Keratinocyte (primary cell): ENCODE data around the gene EDC4. TPM values are rescaled to one million over a fixed set of nuclear protein-coding genes. Genes with fewer than 3 reads are reported as not detected.

Experiments used
- DNase-seq: peaks from one replicate; pipeline ENCODE4 v3.0.0-alpha.2; 2011; ENCODE audit warnings: low read depth, missing footprints, low spot score
- FAIRE-seq: peaks from 2 replicates; lab custom pipeline; 2011; peaks lifted over from hg19 to GRCh38; lab: Jason Lieb, UNC
- H2AFZ ChIP-seq: 2 replicates; pipeline ENCODE4 v1.6.0; 2012; ENCODE audit warnings: low read length, control low read depth, inconsistent platforms; ENCODE audit not compliant: control insufficient read depth
- H3K27ac ChIP-seq: 2 replicates; pipeline ENCODE4 v1.5.1; 2011; ENCODE audit warnings: low read length; ENCODE audit not compliant: control insufficient read depth, insufficient read depth
- H3K27me3 ChIP-seq: 3 replicates; pipeline ENCODE4 v1.6.0; 2011; ENCODE audit warnings: low read length; ENCODE audit not compliant: control insufficient read depth, insufficient read depth; ENCODE audit errors: extremely low read depth
- H3K36me3 ChIP-seq, 2 experiments: 2 replicates in 1 of 2; 3 replicates in 1 of 2; pipeline ENCODE4 v1.5.1; 2011; ENCODE audit warnings: low read length in 2 of 2, mild to moderate bottlenecking in 1 of 2; ENCODE audit not compliant: control insufficient read depth in 2 of 2, insufficient read depth in 2 of 2; ENCODE audit errors: extremely low read depth in 1 of 2
- H3K4me1 ChIP-seq: 3 replicates; pipeline ENCODE4 v1.5.1; 2011; ENCODE audit warnings: low read length; ENCODE audit not compliant: control insufficient read depth, insufficient read depth; ENCODE audit errors: extremely low read depth
- H3K4me2 ChIP-seq: 3 replicates; pipeline ENCODE4 v1.6.0; 2011; ENCODE audit warnings: low read depth, low read length; ENCODE audit not compliant: control insufficient read depth, insufficient read depth; ENCODE audit errors: extremely low read depth
- H3K4me3 ChIP-seq, 3 experiments: fragments of 200-600 bp in 1 of 3; sonication (generic) in 1 of 3; 2 replicates in 2 of 3; 3 replicates in 1 of 3; pipeline ENCODE4 v1.5.1; 2011 to 2016; ENCODE audit warnings: low read length in 3 of 3, mild to moderate bottlenecking in 3 of 3, control low read depth in 2 of 3, inconsistent platforms in 1 of 3, low read depth in 1 of 3, mixed read lengths in 1 of 3, mixed run types in 1 of 3, moderate library complexity in 1 of 3; ENCODE audit not compliant: control insufficient read depth in 2 of 3, insufficient read depth in 2 of 3; ENCODE audit errors: extremely low read depth in 1 of 3
- H3K79me2 ChIP-seq: 2 replicates; pipeline ENCODE4 v1.6.0; 2012; ENCODE audit warnings: low read length; ENCODE audit not compliant: control insufficient read depth, insufficient read depth
- H3K9ac ChIP-seq: 3 replicates; pipeline ENCODE4 v1.6.0; 2011; ENCODE audit warnings: low read length; ENCODE audit not compliant: control insufficient read depth, insufficient read depth; ENCODE audit errors: extremely low read depth
- H3K9me1 ChIP-seq: 3 replicates; pipeline ENCODE4 v1.6.0; 2011; ENCODE audit warnings: low read length; ENCODE audit not compliant: control insufficient read depth, insufficient read depth; ENCODE audit errors: extremely low read depth
- H3K9me3 ChIP-seq: 2 replicates; pipeline ENCODE4 v1.5.1; 2012; ENCODE audit warnings: low read depth, low read length; ENCODE audit not compliant: control insufficient read depth
- H4K20me1 ChIP-seq: 3 replicates; pipeline ENCODE4 v1.6.0; 2011; ENCODE audit warnings: low read length; ENCODE audit not compliant: control insufficient read depth, insufficient read depth; ENCODE audit errors: extremely low read depth
- EZH2 ChIP-seq: IDR thresholded peaks from one replicate; pipeline ENCODE4 v1.6.1; 2012; ENCODE audit warnings: inconsistent platforms, mild to moderate bottlenecking, low read length, moderate library complexity
- dilution Hi-C: fragments of 300-500 bp; cut with MboI; formaldehyde crosslinking; loops from one replicate; pipeline ENCODE4 v1.7.0; 2020; ENCODE audit warnings: low sequenced_read_pairs; ENCODE audit not compliant: extremely low pct_ligation_motif_present
- polyA plus RNA-seq, 5 experiments: library from polyadenylated mRNA; depleted of rRNA in 3 of 5; stranded (reverse) in 3 of 5; stranded (forward) in 1 of 5; unstranded in 1 of 5; fragments of >200 nt; gene quantifications; 1 replicate in 1 of 5; 2 replicates in 3 of 5; 3 replicates in 1 of 5; pipeline versions ENCODE4 v1.2.1 to v1.2.3, GENCODE V29; 2011 to 2012; ENCODE audit warnings: missing spikeins in 2 of 5, low read depth in 1 of 5, low replicate concordance in 1 of 5
- TF ChIP-seq, protein P1 (sequence below), 3 experiments: IDR thresholded peaks in 1 of 3; conservative IDR thresholded peaks in 1 of 3; optimal IDR thresholded peaks in 1 of 3; 2 replicates in 2 of 3; 3 replicates in 1 of 3; pipeline versions ENCODE3 to v1.5.1; 2011; ENCODE audit warnings: low read length in 3 of 3, mild to moderate bottlenecking in 3 of 3, moderate library complexity in 2 of 3, control low read depth in 1 of 3, inconsistent platforms in 1 of 3; ENCODE audit not compliant: insufficient read depth in 2 of 3; ENCODE audit errors: extremely low read depth in 1 of 3

Gene EDC4
- polyA plus RNA-seq, 1 donor (not counting 4 experiments of a cell fraction or from before 2014, with no cell fraction given) = 16.7 TPM

DNA sequence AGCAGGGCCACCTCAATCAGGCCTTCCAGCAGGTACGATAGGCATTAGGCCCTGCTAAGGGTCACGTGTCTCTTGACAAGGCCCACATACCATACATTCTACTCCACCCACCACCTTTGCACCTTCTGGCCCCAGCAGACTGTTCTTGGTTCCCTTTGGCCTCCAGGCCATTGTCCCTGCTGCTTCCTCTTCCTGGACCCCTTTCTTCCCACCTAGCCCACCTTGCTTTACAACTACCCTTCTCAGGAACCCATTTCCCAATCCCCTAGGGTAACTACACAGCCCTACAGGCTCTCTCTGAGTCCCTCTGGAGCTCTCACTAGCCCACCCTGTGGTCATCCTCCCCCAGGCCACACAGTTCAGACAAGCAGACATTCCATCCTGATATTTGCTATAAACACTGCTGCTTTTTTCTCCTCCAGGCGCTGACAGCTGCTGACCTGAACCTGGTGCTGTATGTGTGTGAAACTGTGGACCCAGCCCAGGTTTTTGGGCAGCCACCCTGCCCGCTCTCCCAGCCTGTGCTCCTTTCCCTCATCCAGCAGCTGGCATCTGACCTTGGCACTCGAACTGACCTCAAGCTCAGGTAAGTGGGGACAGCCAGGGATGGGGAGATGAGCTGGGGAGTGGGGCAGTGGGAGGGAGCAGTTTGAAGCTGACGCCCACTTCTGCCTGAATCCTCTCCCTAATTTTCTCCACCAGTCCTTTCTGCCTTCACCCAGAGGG is 10.5 kb downstream of the EDC4 start:
- dilution Hi-C loops = no loop called here
- no peak for DNase-seq
- Histone ChIP-seq H3K4me2 (no peak overlapping the region), H3K9ac (no peak overlapping the region), H3K9me3 (no peaks in the 10 kb centered on the region), H3K9me1 (no peaks in the 10 kb centered on the region), H3K27ac (no peak overlapping the region), H3K4me3 (no peak overlapping the region), H3K4me1 (peaks cover 4% of the 10 kb centered on the region), H2AFZ (no peak overlapping the region), H3K79me2 (no peaks in the 10 kb centered on the region), H4K20me1 (peaks cover 15% of the 10 kb centered on the region), H3K36me3 (peaks cover 38 to 44% of the 10 kb centered on the region in 2 experiments), H3K27me3 (no peaks in the 10 kb centered on the region)
- FAIRE-seq = no peak
- TF ChIP-seq, protein P1, sequence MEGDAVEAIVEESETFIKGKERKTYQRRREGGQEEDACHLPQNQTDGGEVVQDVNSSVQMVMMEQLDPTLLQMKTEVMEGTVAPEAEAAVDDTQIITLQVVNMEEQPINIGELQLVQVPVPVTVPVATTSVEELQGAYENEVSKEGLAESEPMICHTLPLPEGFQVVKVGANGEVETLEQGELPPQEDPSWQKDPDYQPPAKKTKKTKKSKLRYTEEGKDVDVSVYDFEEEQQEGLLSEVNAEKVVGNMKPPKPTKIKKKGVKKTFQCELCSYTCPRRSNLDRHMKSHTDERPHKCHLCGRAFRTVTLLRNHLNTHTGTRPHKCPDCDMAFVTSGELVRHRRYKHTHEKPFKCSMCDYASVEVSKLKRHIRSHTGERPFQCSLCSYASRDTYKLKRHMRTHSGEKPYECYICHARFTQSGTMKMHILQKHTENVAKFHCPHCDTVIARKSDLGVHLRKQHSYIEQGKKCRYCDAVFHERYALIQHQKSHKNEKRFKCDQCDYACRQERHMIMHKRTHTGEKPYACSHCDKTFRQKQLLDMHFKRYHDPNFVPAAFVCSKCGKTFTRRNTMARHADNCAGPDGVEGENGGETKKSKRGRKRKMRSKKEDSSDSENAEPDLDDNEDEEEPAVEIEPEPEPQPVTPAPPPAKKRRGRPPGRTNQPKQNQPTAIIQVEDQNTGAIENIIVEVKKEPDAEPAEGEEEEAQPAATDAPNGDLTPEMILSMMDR (optimal IDR thresholded peaks at IDR 0.05 in 1 of 3, IDR thresholded peaks at IDR 0.05 in 1 of 3, conservative IDR thresholded peaks at IDR 0.05 in 1 of 3; ENCODE audit: extremely low read depth in 1 of 3, insufficient read depth in 2 of 3, low read length in 3 of 3) = no peak
- TF ChIP-seq EZH2 = no peak

DNA sequence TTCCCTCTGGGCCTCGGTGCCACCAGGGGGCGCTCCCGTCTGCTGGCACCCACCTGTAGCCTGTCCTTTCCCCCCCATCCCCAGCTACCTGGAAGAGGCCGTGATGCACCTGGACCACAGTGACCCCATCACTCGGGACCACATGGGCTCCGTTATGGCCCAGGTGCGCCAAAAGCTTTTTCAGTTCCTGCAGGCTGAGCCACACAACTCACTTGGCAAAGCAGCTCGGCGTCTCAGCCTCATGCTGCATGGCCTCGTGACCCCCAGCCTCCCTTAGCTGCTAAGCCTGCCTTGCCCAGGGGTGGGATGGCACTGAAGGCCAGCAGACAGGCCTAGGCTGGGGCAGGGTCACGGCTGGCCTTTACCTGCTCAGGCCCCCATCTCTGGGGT is 11.0 kb downstream of the EDC4 start:
- H3K36me3 ChIP-seq = peaks cover 34 to 41% of the 10 kb centered on the region in 2 experiments

More for the DNA sequence above, 11.0 kb downstream of the EDC4 start:
- Histone ChIP-seq H3K9ac (no peak overlapping the region), H3K4me3 (no peak overlapping the region), H3K79me2 (no peaks in the 10 kb centered on the region), H4K20me1 (peaks cover 15% of the 10 kb centered on the region), H2AFZ (no peak overlapping the region), H3K27me3 (no peaks in the 10 kb centered on the region), H3K9me3 (no peaks in the 10 kb centered on the region), H3K4me2 (no peak overlapping the region), H3K27ac (no peak overlapping the region), H3K9me1 (no peaks in the 10 kb centered on the region), H3K4me1 (peaks cover 4% of the 10 kb centered on the region)
- dilution Hi-C loops = no loop called here
- no peak for TF ChIP-seq EZH2
- TF ChIP-seq, protein P1 (optimal IDR thresholded peaks at IDR 0.05 in 1 of 3, IDR thresholded peaks at IDR 0.05 in 1 of 3, conservative IDR thresholded peaks at IDR 0.05 in 1 of 3; ENCODE audit: extremely low read depth in 1 of 3, insufficient read depth in 2 of 3, low read length in 3 of 3) = peak; percentile 78 to 96 (median 89)
- FAIRE-seq = peak; percentile 53
- no peak for DNase-seq
